K562 (cell line): ENCODE data around the gene OXSR1. TPM values are rescaled to one million over a fixed set of nuclear protein-coding genes. Genes with fewer than 3 reads are reported as not detected.

Experiments
- BRCA1 ChIP-seq, 2 experiments: fragments of 450-650 bp in 1 of 2; sonication (generic) in 1 of 2; formaldehyde crosslinking in 1 of 2; IDR thresholded peaks; 2 replicates each; pipeline versions ENCODE4 v1.5.0 to v1.6.1; 2017 to 2020; ENCODE audit warnings: mild to moderate bottlenecking in 1 of 2, missing genetic modification reagents in 1 of 2
- DPF2 ChIP-seq: fragments of 450-650 bp; IDR thresholded peaks from 2 replicates; pipeline ENCODE4 v1.6.1; 2016
- FOSL1 ChIP-seq: fragments of 200-800 bp; sonication (Bioruptor generic); conservative IDR thresholded peaks from 2 replicates; pipeline ENCODE4 v1.6.1; 2016; ENCODE audit warnings: missing genetic modification characterization, missing compliant biosample characterization
- MTA1 ChIP-seq: fragments of 450-650 bp; IDR thresholded peaks from 2 replicates; pipeline ENCODE4 v1.6.1; 2017; ENCODE audit warnings: borderline replicate concordance
- PTBP1 ChIP-seq: fragments of 200-400 bp; formaldehyde crosslinking; IDR thresholded peaks from 2 replicates; pipeline ENCODE4 v1.6.1; 2017; ENCODE audit warnings: low read depth, low read length
- RAD21 ChIP-seq, 2 experiments: fragments of 250-450 bp in 1 of 2; fragments of 450-650 bp in 1 of 2; sonication (Bioruptor Pico) in 1 of 2; formaldehyde crosslinking in 1 of 2; IDR thresholded peaks in 1 of 2; conservative IDR thresholded peaks in 1 of 2; 2 replicates each; pipeline versions ENCODE4 v1.4.0 to v1.8.0; 2020 to 2022; ENCODE audit warnings: mild to moderate bottlenecking in 2 of 2, moderate library complexity in 1 of 2
- SMC3 ChIP-seq: conservative IDR thresholded peaks from 2 replicates; pipeline ENCODE4 v1.6.1; 2011; ENCODE audit warnings: low read depth, low read length, improper control_type of control experiment; ENCODE audit not compliant: insufficient read depth
- TAF7 ChIP-seq: fragments of 450-650 bp; IDR thresholded peaks from 2 replicates; pipeline ENCODE4 v1.6.1; 2016; ENCODE audit warnings: missing genetic modification characterization, missing compliant biosample characterization
- ZNF133 ChIP-seq: fragments of 250-450 bp; sonication (Bioruptor Pico); IDR thresholded peaks from 2 replicates; pipeline ENCODE4 v1.4.0; 2020; ENCODE audit warnings: mild to moderate bottlenecking
- ZNF717 ChIP-seq: fragments of 250-450 bp; sonication (Bioruptor Pico); IDR thresholded peaks from 2 replicates; pipeline ENCODE4 v1.5.0; 2021
- polyA plus RNA-seq, 8 experiments: library from polyadenylated mRNA; depleted of rRNA in 4 of 8; stranded (reverse) in 5 of 8; unstranded in 3 of 8; fragments of >200 nt; fragmentation: Nextera tagmentation in 2 of 8; fragmentation: Illumina TruSeq in 1 of 8; extraction: Ambion mirVana in 2 of 8; extraction: Trizol in 1 of 8; gene quantifications; 2 replicates each; pipeline versions ENCODE4 v1.2.1 to v1.2.3, GENCODE V29; 2011 to 2014; ENCODE audit warnings: inconsistent platforms in 1 of 8, missing spikeins in 1 of 8
- total RNA-seq, 7 experiments: library from RNA; depleted of rRNA in 6 of 7; stranded (reverse); fragments of >200 nt in 6 of 7; fragmentation: Illumina TruSeq in 2 of 7; extraction: Trizol in 2 of 7; gene quantifications; 2 replicates each; pipeline versions ENCODE4 v1.2.1 to v1.2.3, GENCODE V29; 2011 to 2021; ENCODE audit warnings: low replicate concordance in 1 of 7
- TF ChIP-seq, protein P1 (sequence below): fragments of 250-450 bp; sonication (Bioruptor Pico); IDR thresholded peaks from 2 replicates; pipeline ENCODE4 v1.4.0; 2020; ENCODE audit warnings: mild to moderate bottlenecking, moderate library complexity, borderline replicate concordance
- TF ChIP-seq, protein P2 (sequence below): fragments of 250-450 bp; sonication (Bioruptor Pico); IDR thresholded peaks from 2 replicates; pipeline ENCODE4 v1.8.0; 2021; ENCODE audit warnings: moderate library complexity, mild to moderate bottlenecking, inconsistent platforms
- TF ChIP-seq, protein P3 (sequence below): fragments of 450-650 bp; IDR thresholded peaks from 2 replicates; pipeline ENCODE4 v1.6.1; 2016; ENCODE audit warnings: mild to moderate bottlenecking
- TF ChIP-seq, protein P4 (sequence below): sonication (generic); formaldehyde crosslinking; IDR thresholded peaks from 2 replicates; pipeline ENCODE4 v1.9.0; 2022; ENCODE audit warnings: mild to moderate bottlenecking, missing genetic modification reagents
- TF ChIP-seq, protein P5 (sequence below): fragments of 450-650 bp; IDR thresholded peaks from 2 replicates; pipeline ENCODE4 v1.6.1; 2018; ENCODE audit not compliant: partially characterized antibody

OXSR1 gene
- total and polyA plus RNA-seq, 9 of the 15 experiments (the other 6 are each of a cell fraction or from before 2014, with no cell fraction given), result 15.7 to 87.6 (median 48.7) TPM

- TF ChIP-seq SMC3, result no peak
- TF ChIP-seq, protein P1, sequence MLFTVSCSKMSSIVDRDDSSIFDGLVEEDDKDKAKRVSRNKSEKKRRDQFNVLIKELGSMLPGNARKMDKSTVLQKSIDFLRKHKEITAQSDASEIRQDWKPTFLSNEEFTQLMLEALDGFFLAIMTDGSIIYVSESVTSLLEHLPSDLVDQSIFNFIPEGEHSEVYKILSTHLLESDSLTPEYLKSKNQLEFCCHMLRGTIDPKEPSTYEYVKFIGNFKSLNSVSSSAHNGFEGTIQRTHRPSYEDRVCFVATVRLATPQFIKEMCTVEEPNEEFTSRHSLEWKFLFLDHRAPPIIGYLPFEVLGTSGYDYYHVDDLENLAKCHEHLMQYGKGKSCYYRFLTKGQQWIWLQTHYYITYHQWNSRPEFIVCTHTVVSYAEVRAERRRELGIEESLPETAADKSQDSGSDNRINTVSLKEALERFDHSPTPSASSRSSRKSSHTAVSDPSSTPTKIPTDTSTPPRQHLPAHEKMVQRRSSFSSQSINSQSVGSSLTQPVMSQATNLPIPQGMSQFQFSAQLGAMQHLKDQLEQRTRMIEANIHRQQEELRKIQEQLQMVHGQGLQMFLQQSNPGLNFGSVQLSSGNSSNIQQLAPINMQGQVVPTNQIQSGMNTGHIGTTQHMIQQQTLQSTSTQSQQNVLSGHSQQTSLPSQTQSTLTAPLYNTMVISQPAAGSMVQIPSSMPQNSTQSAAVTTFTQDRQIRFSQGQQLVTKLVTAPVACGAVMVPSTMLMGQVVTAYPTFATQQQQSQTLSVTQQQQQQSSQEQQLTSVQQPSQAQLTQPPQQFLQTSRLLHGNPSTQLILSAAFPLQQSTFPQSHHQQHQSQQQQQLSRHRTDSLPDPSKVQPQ (CRISPR knock-in tag), result 0 out of 2 replicates have a peak, but pooled peaks have one; percentile 38
- TF ChIP-seq PTBP1, result no peak
- TF ChIP-seq, protein P2, sequence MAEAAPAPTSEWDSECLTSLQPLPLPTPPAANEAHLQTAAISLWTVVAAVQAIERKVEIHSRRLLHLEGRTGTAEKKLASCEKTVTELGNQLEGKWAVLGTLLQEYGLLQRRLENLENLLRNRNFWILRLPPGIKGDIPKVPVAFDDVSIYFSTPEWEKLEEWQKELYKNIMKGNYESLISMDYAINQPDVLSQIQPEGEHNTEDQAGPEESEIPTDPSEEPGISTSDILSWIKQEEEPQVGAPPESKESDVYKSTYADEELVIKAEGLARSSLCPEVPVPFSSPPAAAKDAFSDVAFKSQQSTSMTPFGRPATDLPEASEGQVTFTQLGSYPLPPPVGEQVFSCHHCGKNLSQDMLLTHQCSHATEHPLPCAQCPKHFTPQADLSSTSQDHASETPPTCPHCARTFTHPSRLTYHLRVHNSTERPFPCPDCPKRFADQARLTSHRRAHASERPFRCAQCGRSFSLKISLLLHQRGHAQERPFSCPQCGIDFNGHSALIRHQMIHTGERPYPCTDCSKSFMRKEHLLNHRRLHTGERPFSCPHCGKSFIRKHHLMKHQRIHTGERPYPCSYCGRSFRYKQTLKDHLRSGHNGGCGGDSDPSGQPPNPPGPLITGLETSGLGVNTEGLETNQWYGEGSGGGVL (CRISPR knock-in tag), result no peak
- TF ChIP-seq, protein P3, sequence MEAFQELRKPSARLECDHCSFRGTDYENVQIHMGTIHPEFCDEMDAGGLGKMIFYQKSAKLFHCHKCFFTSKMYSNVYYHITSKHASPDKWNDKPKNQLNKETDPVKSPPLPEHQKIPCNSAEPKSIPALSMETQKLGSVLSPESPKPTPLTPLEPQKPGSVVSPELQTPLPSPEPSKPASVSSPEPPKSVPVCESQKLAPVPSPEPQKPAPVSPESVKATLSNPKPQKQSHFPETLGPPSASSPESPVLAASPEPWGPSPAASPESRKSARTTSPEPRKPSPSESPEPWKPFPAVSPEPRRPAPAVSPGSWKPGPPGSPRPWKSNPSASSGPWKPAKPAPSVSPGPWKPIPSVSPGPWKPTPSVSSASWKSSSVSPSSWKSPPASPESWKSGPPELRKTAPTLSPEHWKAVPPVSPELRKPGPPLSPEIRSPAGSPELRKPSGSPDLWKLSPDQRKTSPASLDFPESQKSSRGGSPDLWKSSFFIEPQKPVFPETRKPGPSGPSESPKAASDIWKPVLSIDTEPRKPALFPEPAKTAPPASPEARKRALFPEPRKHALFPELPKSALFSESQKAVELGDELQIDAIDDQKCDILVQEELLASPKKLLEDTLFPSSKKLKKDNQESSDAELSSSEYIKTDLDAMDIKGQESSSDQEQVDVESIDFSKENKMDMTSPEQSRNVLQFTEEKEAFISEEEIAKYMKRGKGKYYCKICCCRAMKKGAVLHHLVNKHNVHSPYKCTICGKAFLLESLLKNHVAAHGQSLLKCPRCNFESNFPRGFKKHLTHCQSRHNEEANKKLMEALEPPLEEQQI, result no peak
- TF ChIP-seq TAF7 (tag), result peak; percentile 14; the same call in 1 of the 2 replicates
- no peak for TF ChIP-seq BRCA1 (IDR thresholded peaks at IDR 0.05)
- TF ChIP-seq BRCA1 (CRISPR knock-in tag; IDR thresholded peaks at IDR 0.05), result no peak
- 0 out of 2 replicates have a peak, but pooled peaks have one; percentile 45 for TF ChIP-seq ZNF133 (CRISPR knock-in tag)
- no peak for TF ChIP-seq RAD21 (CRISPR knock-in tag; conservative IDR thresholded peaks at IDR 0.05 in 1 of 2, IDR thresholded peaks at IDR 0.05 in 1 of 2)
- no peak for TF ChIP-seq FOSL1
- TF ChIP-seq, protein P4, sequence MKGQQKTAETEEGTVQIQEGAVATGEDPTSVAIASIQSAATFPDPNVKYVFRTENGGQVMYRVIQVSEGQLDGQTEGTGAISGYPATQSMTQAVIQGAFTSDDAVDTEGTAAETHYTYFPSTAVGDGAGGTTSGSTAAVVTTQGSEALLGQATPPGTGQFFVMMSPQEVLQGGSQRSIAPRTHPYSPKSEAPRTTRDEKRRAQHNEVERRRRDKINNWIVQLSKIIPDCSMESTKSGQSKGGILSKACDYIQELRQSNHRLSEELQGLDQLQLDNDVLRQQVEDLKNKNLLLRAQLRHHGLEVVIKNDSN (CRISPR knock-in tag), result peak; percentile 82
- TF ChIP-seq MTA1, result 0 out of 2 replicates have a peak, but pooled peaks have one; percentile 49
- TF ChIP-seq, protein P5, sequence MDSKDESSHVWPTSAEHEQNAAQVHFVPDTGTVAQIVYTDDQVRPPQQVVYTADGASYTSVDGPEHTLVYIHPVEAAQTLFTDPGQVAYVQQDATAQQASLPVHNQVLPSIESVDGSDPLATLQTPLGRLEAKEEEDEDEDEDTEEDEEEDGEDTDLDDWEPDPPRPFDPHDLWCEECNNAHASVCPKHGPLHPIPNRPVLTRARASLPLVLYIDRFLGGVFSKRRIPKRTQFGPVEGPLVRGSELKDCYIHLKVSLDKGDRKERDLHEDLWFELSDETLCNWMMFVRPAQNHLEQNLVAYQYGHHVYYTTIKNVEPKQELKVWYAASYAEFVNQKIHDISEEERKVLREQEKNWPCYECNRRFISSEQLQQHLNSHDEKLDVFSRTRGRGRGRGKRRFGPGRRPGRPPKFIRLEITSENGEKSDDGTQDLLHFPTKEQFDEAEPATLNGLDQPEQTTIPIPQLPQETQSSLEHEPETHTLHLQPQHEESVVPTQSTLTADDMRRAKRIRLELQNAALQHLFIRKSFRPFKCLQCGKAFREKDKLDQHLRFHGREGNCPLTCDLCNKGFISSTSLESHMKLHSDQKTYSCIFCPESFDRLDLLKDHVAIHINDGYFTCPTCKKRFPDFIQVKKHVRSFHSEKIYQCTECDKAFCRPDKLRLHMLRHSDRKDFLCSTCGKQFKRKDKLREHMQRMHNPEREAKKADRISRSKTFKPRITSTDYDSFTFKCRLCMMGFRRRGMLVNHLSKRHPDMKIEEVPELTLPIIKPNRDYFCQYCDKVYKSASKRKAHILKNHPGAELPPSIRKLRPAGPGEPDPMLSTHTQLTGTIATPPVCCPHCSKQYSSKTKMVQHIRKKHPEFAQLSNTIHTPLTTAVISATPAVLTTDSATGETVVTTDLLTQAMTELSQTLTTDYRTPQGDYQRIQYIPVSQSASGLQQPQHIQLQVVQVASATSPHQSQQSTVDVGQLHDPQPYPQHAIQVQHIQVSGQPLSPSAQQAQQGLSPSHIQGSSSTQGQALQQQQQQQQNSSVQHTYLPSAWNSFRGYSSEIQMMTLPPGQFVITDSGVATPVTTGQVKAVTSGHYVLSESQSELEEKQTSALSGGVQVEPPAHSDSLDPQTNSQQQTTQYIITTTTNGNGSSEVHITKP, result peak; percentile 74
- no peak for TF ChIP-seq DPF2
- no peak for TF ChIP-seq ZNF717 (CRISPR knock-in tag)
These were observed 27.6 kb upstream of the OXSR1 start (continued) for GRCh38 chr3:38137615-38138348.
